ENCODE data around the gene TMEM219.
A peak's percentile ranks its signal among the peaks of the same experiment; 100 is the strongest.
"Not testable (repeated sequence)": the region's sequence is repeated elsewhere in the genome, so short reads cannot be mapped to it uniquely, and the experiment has no call there.

TMEM219 gene

DNA sequence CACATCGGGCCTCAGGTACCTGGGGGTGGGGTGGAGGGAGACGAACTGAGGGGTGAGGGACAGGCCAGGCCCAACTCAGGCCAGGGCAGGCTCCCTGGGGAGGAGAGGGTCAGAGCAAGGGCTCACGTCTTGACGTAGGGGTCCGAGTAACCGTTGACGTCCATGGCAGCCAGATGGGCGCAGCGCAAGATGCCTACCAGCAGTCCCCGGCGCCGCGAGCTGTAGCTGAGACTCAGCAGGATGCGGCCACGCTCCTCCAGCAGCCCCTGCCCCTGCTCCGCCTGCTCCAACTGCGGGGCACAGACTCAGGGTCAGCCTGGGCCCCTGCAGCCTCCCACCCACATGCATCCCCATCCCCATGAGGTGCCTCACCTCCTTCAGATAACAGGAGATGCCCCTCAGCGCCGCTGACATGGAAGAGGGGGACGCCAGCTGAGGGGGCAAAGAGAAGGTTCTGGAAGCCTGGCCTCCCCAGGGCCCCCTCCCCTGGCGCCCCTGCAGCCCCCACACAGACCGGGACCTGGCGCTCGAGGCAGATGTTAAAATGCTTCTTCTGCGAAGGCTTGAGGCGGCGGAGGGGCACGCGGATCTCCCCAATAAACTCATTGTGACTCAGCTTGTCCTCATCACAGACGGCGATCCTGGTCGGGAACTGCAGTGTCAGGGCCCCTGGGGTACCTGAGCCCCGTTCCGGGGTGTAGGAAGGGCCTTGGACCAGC is 44.9 kb downstream of the TMEM219 start:
- Histone ChIP-seq H3K27ac (no peak overlapping the region), H3K4me3 (no peak overlapping the region)

DNA sequence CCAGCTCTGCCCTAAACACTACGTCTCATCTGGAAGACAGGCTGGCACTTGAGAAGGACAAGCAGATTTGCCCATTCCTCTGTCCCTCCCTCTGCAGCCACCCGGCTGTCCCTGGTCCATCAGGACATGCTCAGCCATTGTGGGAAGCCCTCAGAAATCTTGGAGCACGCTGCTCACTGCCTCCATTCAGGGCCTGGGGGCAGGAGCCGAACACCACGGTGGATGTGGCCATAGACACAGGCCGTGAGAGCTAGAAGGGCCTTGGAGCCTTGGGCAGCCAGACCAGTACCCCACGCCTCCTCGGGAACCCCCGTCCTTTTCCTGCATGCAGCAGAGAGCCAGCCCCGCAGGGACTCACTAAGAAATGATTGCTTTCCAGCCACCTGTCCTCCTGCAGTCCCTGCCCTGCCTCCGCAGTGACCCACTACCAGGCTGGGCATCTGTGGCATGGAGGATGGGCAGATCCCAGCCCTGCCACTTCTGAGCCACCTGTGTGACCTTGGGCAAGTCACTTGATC is 45.6 kb downstream of the TMEM219 start:
- no peak overlapping the region for H3K27ac ChIP-seq

DNA sequence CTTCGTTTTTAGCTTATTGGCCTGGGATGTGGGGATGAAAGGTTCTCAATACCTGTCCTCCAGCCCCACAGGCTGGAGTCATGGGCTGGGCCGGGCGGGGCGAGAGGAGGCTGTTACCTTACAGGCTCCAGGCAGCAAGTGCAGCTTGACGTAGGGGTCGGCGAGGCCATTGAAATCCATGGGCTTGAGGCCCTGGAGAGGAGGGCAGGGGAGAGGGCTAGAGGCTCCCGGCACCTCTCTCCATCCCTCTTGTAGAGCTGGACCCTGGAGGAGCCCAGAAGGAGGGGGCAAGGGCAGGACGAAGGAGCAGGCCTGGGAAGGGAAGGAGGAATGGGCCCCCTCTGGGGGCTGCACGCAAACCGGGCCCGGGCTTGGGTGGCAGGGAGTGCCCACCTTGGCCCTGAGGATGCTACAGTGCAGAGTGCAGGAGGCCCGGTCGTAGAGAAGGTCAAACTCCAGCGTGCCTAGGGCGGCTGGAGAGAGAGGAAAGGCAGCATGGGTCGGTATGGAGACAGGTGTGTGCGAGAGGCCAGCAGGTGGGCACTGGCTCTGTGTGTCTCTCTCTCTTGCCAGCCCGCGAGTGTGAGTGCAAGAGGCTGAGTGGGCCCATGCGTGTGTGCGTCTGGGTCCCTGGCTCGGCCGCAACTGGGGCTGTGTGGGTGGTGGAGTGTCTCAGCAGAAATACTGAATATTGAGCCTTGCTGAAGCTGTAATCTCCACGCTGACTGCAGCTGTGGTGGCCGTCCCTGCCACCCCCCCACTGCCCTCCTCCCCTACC is 47.4 kb downstream of the TMEM219 start:
- H3K27ac ChIP-seq, result no peak overlapping the region

More for the DNA sequence above, 45.6 kb downstream of the TMEM219 start:
- no peak overlapping the region for H3K4me3 ChIP-seq

DNA sequence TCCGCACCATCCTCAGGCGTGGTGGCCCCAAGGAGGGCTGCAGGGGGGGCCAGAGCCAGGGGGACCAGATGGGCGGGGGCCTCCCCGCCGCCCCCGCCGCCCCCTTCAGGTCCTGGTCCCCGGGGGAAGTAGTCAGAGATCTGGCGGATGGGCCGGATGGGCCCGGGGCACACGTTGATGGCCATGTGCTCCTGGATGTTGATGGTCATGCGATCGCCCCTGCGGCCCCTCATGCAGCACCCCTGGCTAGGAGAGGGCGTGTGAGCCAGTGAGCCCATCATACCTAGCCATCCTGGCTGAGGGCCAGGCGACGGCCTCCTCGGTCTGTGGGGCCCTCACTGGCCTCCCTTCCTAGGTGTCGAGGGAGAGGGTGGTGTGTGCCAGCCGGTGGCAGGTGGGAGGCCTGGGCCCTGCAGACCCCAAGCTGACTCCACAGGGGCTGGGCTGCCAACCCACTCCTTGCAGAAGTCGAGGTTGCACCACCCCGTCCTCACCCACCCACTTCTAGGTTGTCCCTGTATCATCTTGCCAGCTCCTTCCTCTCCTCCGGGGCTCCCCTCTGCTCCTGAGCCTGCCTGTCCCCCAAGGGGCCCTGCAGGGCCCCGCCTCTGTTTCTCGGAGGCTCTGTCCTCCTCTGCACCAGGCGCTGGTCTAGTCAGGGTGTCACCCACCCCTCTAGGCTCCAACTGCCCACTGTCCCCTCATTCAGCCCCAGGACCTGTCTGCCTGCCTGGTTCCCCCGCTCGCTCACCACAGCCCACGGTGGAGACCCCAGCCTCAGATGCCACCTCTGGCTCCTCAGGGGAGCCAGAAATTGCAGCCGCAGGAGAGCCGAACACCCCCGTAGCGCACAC is 48.3 kb downstream of the TMEM219 start:
- H3K4me3 ChIP-seq, result peak overlapping the region; percentile 20 to 47 (median 27)
- no peak overlapping the region for H3K27ac ChIP-seq

More for the DNA sequence above, 47.4 kb downstream of the TMEM219 start:
- no peak overlapping the region for H3K4me3 ChIP-seq

DNA sequence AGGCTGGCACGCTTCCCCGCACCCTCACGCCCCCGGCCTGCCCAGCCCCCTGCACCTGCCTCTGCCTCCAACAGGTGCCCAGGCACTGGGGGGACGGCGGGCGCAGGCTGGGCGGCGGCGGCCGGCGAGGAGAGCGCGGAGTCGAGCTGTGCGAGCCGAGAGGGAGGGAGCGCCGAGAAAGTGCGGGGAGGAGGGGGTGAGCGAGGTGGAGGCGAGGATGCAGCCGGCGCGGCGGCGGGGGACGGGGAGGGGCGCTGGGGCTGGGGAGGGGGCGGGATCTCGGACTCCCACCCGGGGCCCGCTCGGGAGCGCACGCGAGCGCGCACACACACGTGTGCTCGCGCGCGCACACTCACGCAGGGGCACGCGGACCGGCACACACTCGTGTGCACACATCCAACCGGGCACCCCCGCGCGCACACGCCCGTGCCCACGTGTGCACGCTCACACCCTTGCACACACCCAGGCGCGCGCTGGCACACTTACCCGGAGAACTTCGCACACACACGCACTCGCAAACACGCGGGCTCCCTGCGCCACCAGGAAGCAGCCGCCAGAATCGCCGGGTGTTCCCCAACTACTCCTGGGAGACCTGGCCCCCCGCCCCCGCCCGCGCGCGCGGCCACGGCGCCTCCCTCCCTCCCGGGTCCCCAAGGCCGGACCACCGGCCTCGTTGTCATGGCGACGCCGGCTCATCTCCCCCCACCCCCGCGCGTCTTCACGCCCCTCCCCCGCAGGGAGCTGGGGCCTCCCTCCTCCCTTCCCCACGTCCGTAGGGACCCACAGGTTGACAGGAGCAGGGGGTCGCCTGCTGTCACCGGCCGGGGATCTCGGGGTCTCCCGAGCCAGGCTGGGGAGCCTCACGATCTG is 49.2 kb downstream of the TMEM219 start, which contains the start of gene DOC2A:
Gene DOC2A, minus strand, starts transcription at position 184 of the 870 bp plus-strand sequence. CDS start 805 bp downstream, outside the sequence.
- Histone ChIP-seq H3K27ac (no peak within 1 kb of the TSS), H3K4me3 (peak within 1 kb of the TSS; percentile 20 to 47 (median 27))

DNA sequence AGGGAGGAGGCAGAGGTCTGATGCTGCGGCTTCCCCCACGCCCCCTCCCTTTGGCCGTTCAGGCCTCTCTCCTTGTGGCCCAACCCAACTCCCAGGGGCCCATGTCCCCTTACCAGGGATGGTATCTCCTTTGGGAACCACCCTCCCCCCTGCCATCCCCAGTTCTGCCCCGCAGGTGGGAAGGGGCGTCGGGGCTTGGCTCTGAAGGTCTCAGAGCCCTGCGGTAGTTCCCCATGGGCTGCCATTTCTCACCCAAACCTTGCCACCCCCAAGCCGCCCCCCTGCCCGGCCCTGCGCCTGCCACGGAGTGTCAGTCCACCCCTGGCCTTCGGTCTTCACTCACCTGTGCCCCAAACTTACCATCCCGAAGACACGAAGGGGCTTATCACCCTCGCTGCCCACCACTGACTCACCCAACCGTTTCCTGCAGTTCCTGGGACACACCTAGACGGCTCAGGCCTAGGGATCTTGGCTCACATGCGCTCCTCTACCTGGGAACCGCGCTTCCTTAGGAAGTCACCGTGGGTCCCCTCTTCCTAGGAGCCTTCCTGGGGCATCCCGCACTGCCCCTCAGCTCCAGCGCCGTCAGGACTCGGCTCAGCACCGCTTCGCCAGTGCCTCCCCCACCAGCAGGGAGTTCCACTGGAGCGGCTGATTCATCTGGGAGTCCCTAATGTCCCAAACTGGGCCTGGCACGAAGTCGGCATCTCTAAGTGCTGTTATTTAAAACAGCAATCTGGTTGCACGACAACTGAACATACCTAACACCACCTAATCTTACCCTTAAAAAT is 50.0 kb downstream of the TMEM219 start:
- H3K4me3 ChIP-seq, result peak overlapping the region in 3 of 7 experiments; percentile 21 to 43 (median 27)
- no peak overlapping the region for H3K27ac ChIP-seq

DNA sequence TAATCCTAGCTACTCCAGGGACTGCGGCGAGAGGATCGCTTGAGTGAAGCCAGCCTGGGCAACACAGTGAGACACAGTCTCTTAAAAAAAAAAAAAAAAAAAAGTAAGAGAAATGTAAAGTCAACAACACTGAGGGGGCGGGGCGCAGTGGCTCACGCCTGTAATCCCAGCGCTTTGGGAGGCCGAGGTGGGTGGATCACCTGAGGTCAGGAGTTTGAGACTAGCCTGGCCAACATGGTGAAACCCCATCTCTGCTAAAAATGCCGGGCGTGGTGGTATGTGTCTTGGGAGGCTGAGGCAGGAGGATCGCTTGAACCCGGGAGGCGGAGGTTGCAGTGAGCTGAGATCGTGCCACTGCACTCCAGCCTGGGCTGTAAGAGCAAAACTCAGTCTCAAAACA is 50.7 kb downstream of the TMEM219 start:
- H3K4me3 ChIP-seq, H3K27ac ChIP-seq: not testable (repeated sequence)

DNA sequence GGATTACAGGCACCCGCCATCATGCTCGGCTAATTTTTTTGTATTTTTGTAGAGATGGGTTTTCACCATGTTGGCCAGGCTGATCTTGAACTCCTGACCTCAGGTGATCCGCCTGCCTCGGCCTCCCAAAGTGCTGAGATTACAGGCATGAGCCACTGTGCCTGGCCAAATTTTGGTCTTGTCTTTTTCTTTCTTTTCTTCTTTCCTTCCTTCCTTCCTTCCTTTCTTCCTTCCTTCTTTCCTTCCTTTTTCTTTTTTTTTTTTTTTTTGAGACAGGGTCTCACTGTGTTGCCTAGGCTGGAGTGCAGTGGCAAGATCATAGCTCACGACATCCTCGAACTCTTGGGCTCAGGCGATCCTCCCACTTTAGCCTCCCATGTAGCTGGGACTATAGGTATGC is 53.6 kb downstream of the TMEM219 start:
- H3K27ac ChIP-seq, H3K4me3 ChIP-seq: not testable (repeated sequence)

DNA sequence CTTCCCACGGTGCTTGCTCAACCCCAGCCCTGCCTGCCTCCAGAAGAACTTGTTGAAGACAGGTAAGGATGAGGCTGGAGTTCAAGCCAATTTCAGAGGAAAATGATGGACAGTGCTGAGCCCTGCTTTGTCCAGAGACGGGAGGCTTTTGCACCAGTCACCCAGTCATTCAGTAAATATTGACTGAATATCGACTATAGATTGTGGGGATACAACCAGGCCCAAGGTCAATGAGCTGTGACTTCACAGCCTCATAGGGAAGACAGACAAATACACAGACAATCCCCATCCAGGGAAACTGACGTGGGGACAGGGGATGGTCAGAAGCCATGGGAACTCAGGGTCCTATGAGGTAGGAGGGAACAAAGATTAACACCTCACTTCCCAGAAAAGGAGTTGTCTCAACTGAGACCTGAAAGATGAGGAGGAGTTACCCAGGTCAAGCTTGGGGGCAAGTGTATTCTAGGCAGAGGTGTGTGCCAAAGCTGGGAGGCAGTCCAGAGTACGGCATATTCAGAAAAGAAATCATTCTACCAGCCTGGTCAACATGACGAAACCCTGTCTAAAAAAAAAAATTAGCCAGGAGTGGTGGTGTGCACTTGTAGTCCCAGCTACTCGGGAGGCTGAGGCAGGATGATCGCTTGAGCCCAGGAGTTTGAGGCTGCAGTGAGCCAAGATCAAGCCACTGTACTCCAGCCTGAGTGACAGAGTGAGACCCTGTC is 54.8 kb downstream of the TMEM219 start:
- Histone ChIP-seq H3K4me3 (no peak overlapping the region), H3K27ac (no peak overlapping the region)

DNA sequence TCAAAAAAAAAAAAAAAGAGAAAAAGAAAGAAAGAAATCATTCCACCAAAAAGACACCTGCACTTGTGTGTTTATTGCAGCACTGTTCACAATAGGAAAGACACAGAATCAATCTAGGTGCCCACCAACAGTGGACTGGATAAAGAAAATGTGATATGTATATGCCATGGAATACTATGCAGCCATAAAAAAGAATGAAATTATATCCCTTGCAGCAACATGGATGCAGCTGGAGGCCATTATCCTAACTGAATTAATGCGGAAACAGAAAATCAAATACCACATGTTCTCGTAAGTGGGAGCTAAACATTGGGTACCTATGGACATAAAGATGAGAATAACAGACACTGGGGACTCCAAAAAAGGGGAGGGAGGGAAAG is 55.4 kb downstream of the TMEM219 start:
- Histone ChIP-seq H3K4me3 (no peak overlapping the region), H3K27ac (no peak overlapping the region)

DNA sequence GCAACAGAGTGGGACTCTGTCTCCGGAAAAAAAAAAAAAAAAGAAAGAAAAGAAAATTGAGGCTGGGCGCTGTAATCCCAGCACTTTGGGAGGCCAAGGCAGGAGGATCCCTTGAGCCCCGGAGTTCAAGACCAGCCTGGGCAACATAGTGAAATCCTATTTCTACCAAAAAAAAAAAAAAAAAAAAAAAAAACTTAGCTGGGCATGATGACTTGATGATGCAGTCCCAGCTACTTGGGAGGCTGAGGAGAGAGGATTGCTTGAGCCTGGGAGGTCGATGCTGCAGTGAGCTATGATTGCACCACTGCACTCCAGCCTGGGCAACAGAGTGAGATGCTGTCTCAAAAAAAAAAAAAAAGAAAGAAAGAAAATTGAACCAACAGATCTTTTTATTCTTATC is 56.1 kb downstream of the TMEM219 start:
- H3K27ac ChIP-seq, H3K4me3 ChIP-seq: not testable (repeated sequence)

DNA sequence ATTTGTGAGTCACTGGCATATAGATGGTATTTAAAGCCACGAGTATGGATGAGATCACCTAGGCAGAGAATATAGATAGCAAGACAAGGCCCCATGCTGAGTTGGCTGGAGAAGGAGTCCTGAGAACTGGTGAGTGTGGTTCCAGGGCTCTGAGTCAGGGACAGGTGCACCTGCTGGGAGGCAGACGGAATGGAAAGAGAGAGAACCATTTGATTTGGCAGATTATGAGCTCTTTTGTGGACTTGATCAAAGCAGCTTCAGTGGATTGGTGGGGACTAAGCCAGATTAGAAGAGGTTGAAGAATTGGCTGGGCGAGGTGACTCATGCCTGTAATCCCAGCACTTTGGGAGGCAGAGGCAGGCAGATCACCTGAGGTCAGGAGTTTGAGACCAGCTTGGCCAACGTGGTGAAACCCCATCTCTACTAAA is 56.9 kb downstream of the TMEM219 start:
- H3K4me3 ChIP-seq, result no peak overlapping the region
- no peak overlapping the region for H3K27ac ChIP-seq
